GM10847 (cell line): ENCODE results near the gene TBL2.

Experiments used
- POLR2A ChIP-seq: IDR thresholded peaks from 2 replicates; pipeline ENCODE4 v1.6.1; 2011; ENCODE audit not compliant: insufficient read length; ENCODE audit errors: extremely low read depth

The TBL2 gene

DNA sequence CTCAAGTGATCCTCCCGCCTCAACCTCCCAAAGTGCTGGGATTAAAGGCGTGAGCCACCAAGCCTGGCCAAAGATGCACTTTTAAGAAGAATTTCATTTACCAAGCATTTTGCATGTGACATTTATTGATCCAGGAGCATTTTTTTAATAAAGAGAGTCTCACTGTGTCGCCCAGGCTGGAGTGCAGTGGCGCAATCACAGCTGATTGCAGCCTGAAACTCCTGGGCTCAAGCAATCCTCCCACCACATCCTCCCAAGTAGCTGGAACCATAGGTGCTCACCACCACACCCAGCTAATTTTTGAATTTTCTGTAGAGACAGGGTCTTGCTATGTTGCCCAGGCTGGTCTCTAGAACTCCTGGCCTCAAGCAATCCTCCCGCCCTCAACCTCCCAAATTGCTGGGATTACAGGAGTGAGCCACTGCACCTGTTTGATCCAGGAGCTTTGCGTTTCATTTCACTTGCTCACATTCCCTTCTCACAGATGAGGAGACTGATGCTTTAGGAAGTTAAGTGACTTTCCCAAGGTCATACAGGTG is 4.4 kb upstream of the TBL2 start:
- no peak for TF ChIP-seq POLR2A

DNA sequence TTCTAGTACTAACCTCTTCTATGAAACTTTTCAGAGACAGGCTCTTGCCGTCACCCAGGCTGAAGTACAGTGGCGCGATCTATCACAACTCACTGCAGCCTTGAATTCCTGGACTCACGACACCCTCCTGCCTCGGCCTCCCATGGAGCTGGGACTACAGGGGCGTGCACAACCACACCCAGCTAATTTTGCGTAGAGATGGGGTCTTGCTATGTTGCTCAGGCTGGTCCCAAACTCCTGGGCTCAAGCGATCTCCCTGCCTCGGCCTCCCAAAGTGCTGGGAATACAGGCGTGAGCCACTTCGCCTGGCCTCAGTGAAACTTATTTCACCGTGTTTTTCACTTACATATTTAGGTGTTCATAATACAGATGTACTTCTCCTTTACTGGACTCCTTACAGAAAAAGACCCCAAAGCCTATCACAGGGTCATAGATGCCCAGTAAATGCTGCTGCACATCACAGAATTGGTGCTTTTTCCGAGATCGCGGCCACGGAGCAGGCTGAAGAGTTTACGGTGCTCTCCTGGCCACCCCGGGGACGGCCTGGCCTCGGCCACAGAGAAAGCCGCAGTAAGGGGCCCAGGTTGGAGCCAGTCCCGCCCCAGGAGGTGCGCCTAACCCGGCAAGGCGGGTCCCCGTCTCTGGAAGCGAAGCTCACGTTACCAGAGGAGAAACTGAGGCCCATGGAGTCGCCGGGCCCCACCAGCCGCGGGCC is 595 bp downstream of the TBL2 start:
- TF ChIP-seq POLR2A, result no peak

DNA sequence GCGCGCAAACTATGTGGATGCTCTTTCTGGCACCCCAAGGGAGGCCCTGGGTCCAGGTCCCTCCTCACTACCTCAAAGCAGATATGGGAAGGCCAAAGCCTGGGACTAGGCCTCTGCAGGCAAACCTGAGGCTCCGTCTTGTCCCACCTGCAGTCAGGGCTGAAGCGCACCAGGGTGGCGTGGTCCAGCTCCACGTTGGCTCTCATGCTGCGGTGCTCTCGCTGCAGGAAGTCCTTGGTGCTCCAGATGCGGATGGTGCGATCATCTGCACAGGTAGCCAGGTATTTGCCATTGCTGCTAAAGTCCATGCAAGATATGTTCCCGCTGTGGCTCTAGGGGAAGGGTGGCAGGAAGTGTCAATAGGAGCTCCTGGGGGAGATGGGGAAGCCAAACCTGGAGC is 4.6 kb downstream of the TBL2 start:
- TF ChIP-seq POLR2A, result no peak

DNA sequence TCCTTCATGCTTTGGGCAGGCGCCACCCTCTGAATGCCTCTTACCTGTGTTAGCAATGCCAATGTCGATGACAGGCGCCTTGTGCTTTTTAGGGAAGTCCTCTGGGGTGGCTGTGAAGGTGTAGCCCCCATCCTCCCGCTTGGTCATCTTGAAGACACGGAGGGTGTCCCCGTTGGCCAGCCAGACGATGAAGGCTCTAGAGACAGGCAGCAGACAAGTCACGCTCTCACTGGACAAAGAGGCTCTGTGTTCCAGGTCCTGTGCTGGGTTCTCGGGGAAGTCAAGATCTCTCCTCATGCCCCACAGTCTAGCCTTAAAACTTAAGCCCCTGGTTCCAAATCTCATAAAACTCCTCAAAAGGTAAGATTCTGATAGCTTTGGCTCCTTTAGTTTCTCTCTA is 5.1 kb downstream of the TBL2 start:
- TF ChIP-seq POLR2A, result no peak

DNA sequence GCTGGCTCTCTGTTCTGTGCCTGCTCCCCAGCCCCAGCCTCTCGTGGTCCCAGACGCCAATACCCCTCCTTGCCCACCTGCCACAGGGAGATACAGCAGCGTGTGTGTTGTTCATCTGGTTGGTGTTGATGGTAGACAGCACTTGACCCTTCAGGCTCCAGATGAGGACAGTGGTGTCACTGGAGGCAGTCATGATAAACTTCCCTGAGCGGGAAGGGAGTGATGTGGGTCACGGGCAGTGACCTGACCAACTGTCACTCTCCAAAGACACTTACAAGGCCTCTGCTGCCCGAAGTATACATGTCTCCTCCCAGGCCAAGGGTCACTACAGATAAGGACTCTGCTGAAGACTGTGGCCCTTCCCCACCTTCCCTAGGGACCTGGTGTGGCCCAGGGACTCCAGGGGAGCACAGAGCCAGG is 5.6 kb downstream of the TBL2 start:
- TF ChIP-seq POLR2A, result no peak

DNA sequence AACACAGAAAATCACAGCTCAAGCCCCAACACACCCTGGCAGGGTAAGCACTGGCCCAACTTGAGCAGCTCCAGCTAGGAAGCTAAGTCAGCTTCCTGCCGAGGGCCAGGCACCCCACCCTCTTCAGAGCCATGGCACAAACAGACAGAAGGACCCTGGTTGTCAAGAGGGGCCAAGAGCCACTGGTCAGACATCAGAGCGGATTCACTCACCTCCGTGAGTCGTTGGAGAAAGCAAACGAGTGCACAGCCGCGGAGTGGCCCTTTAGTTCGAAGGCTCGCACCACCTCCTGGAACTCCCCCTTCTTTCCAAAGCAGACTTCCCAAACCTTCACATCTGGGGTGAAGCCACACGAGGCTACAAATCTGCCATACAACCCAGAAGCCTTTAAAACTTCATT is 7.4 kb downstream of the TBL2 start:
- TF ChIP-seq POLR2A, result no peak

DNA sequence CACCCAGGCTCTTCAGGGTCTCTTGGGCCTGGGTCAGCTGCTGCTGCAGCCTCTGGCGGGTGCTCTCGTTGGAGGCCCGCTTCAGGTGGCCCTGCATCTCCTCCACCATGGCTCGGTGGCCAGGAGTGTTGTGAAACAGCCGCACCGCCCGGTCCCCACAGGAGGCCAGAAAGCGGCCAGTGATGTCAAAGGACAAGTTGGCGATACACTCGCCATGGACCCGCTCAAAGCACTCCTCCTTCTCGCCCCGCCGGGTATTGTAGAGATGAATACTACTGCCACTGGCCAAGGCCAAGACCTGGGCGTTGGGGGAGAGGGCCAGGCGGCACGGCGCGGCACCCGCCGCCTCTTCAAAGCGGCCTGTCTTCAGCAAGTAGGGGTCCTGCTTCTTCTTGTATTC is 7.9 kb downstream of the TBL2 start:
- TF ChIP-seq POLR2A, result no peak

DNA sequence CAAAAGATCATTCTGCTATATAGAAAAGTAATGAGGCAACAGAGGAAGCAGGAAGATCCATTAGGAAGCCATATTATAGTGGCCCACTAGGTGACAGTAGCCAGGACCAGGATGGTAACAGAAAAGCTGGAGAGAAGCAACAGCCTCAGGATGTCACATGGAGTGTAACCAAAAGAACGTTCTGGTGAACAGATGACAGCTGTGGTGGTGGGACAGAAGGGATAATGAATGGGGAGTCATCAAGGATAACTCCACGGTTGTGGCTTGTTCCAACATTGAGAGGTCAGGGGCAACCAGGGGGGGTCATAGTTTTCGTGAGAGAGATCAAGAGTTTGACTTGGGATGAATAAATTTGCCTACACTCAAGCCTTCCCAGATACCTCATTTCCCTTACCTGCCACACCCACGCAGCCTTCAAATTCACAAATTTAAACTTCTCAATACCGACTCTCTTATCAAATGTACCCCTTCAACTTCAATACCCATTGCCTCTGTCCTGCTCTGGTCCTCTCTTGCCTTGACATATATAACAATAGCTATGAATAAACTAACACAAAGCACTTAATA is 9.3 kb downstream of the TBL2 start:
- TF ChIP-seq POLR2A, result no peak

DNA sequence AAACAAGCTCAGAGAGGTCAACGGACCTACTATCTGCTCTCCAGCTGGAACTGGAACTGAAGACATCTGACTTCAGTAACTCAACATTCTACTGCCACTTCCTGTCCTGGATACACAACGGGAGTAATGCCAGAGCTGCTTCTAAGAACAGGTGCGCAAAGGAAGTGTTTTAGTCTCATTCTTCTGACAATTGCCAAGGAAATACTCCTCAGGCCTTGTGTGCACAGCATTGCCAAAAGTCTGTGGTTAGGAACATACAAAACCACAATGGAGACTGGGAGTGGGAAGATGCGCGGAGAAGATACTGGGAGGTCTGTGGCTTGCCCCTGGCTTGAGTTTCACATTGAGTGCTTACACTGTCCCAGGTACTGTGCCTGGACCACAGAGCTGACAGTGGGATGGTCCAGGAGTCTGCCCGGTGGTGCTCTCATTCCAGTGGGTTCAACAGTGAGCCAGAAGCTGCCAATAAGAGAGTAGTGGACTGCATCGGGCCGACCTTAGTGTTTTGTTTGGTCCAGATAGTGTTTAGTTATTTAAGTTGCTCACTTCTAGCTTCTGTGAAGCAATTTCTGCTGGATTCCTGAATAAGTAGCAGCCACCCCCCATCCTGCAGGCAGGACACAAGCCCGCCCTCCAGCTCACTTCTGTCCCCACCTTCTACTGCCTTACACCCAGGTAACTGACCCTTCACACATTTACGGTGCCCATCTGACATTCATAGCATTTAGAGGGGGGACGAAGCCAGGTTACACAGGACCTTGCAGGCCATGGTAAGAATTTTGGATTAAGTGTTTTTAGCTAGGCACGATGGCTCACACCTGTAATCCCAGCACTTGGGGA is 10.3 kb downstream of the TBL2 start:
- TF ChIP-seq POLR2A, result no peak

DNA sequence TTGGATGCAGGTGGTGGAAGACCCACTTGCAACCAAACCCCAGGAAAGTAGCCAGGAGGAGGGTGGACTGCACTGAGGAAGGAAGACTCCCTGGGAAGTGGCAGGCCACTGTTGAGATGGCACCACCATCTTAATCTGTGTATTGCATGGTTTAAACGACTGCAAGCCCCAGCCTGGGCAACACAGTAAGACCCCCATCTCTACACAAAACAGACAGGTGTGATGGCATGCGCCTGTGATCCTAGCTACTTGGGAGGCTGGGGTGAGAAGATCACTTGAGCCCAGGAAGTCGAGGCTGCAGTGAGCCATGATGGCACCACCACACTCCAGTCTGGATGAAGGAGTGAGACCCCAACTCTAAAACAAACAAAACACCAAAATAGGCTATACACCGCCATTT is 11.2 kb downstream of the TBL2 start:
- TF ChIP-seq POLR2A, result no peak

DNA sequence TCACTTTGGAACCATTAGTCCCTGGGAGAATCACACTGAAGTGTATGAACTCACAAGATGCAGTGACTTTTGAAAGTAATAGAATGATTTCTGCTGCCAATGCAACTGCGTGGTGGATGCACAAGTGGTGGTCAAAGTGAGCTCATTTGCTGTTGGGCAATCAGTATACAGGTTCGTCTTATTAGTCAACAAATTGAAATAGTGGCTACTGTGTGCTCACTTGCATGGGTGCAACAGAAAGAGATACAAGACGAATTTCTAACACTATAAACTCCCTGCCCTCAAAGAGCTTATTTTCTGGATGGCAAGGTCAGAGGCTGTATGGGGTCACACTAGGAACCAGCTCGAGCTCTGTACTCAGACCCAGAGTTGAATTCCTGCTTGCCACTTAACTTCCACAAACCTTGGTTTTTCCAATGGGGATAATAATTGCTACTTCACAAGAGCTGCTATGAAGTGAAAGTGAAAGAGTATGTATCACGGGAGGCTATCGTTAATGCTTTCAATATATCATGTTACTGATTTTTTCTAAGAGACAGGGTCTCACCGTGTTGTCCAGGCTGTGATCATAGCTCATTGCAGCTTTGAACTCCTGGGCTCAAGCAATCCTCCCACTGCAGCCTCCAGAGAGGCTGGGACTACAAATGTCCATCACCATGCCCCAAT is 12.6 kb downstream of the TBL2 start:
- TF ChIP-seq POLR2A, result no peak

DNA sequence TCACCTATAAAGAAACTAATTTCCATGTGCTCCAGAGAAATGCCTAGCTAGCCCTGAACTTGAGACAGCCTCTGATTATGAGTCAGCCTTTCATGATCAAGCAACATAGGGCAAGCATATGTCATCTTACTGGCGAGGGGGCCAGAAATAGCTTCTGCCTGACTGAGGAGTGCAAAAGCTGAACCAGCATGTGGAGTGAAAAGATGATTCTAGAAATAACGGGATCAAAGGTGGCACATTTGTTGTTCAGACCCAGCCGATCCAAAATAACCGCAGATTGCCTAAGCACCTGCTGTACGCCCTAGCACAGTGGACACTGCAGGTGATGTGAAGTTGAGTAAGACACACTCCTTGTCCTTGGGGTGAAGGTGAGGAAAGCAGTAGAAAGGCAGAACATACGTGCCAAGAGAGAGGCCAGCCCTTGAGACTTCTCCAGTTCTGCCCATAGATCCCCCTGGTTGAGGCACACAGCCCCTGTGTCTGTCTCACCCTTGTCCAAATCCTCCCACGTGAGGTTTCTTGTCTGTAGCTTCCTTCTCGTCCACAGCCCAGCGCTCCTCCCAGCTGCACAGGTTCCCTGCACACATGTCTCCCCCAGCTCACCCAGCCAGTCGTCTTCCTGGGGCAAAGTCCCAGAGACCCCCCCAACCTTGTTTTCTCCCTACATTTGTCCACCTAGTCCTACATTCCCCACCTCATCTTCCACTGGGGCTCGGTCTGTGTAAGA is 18.1 kb downstream of the TBL2 start:
- no peak for TF ChIP-seq POLR2A

DNA sequence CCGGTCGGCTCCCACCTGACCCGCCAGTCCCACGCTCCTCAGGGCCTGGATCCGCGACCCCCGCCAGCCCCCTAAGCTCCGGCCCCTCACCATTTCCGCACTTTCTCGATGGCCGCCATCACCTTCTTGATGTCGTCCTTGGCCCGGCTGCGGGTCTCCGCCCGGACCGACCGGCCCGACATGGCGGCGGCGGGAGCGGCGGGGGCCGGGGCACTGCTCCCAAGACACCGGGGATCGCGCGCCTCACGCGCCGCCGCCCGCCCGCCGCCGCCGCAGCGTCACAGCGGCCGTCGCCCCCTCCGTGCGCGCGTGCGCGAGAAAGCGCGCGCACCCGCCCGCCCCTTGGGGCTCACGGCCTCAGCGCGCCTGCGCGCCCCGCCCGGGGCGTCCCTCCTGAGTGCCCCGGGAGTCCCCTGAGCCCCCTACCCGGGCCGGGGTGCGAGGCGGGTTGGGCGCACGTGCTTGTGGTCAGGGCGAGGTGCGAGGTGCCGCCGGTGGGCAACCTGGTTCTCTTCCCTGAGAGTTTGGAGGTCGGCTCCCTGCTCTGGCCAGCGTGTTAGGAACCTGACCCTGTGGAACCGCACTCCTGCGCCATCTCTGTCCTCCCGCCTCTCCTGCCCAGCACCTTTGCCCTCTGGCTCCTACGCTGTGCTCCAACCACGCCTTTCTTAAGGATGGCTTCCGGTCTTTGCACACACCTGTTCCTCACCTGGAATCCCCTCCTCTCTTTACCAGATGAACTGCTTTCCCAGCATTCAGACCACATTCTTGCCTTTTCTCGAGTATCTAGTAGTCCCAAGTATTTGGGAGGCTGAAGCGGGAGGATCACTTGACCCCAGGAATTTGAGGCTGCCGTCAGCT is 20.8 kb downstream of the TBL2 start, which contains the start of gene BCL7B:
Gene BCL7B, minus strand, starts transcription at position 294 of the 861 bp plus-strand sequence. Its CDS starts 112 bp downstream, at position 182.
- peak; percentile 37 for TF ChIP-seq POLR2A

DNA sequence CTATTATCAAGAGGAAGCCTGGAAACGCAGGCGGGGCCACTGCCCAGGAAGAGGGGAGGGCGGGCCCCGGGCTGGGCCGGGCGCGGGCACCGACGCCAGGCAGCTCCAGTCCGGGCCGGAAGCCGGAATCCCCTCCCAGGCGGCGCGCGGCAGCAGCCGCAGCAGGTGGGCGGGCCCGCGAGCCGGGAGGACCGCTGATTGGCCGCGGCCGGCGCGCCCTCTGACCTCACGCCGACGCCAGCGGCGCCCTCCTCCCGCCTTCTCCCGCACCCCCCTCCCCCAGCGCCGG is 21.3 kb downstream of the TBL2 start:
- no peak for TF ChIP-seq POLR2A
